ENCODE measurements around the gene PNN. TPM values are rescaled to one million over a fixed set of nuclear protein-coding genes. Genes with fewer than 3 reads are reported as not detected.

The PNN gene
- total and polyA plus RNA-seq, 2 of the 8 experiments (the other 6 are each of a cell fraction or from before 2014, with no cell fraction given) = 27.5 to 121 TPM

DNA sequence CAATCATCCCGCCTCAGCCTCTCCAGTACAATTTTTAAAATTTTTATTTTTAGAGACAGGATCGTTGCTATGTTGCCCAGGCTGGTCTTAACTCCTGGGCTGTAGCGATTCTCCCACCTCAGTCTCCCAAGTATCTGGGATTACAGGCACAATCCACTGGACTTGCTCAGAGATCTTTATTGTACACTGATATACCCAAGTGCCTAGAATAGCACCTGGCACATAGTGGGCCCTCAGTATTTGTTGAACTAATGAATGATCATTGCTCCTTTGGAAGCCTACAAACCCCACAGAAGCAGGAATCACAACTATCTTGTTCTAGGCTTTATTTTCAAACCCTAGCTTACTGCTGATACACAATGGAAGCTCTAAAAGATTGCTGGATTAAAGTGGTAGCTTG lies 1.9 kb upstream of the PNN start:
- Histone ChIP-seq H4K20me1 (replicated peaks in 1 of 2; ENCODE audit: control insufficient read depth in 1 of 2, insufficient read depth in 2 of 2, low read length in 2 of 2) (peaks cover 0 to 2% of the 10 kb centered on the region in 2 experiments), H3K56ac (replicated peaks; ENCODE audit: insufficient read length, low read depth, low read length) (no peak overlapping the region), H2BK15ac (ENCODE audit: low read length) (no peak overlapping the region), H4K91ac (replicated peaks; ENCODE audit: insufficient read length, low read length) (no peak overlapping the region), H2AK5ac (ENCODE audit: low read depth, low read length) (no peak overlapping the region), H2BK20ac (ENCODE audit: low read length) (no peak overlapping the region), H3K79me1 (ENCODE audit: low read depth, low read length) (peaks cover 3% of the 10 kb centered on the region; the same call in 1 of the 2 replicates), H3K4me2 (ENCODE audit: insufficient read depth in 1 of 2, low read depth in 2 of 2, low read length in 2 of 2) (no peak overlapping the region), H2BK12ac (ENCODE audit: low read depth, low read length) (no peak overlapping the region), H4K5ac (ENCODE audit: insufficient read length, low read depth, low read length) (no peak overlapping the region), H3K79me2 (ENCODE audit: control insufficient read depth in 1 of 2, insufficient read depth in 2 of 2, low read length in 2 of 2) (peaks cover 8 to 47% of the 10 kb centered on the region in 2 experiments), H2BK120ac (replicated peaks; ENCODE audit: low read depth, low read length) (no peak overlapping the region), H3K36me3 (ENCODE audit: control insufficient read depth in 2 of 4, insufficient read depth in 4 of 4, low read length in 3 of 4) (peaks cover 12 to 25% (median 18%) of the 10 kb centered on the region in 4 experiments), H3K27ac (ENCODE audit: low read depth, low read length) (no peak overlapping the region), H3K23ac (ENCODE audit: insufficient read length) (no peak overlapping the region), H3K9ac (replicated peaks in 1 of 4; ENCODE audit: extremely low read depth in 1 of 4, low read depth in 3 of 4, low read length in 3 of 4) (no peak overlapping the region), H2BK5ac (ENCODE audit: low read depth, low read length) (no peak overlapping the region), H3K4ac (replicated peaks; ENCODE audit: insufficient read length, low read depth, low read length) (no peak overlapping the region), H3K27me3 (replicated peaks in 1 of 4; ENCODE audit: control insufficient read depth in 3 of 4, extremely low read depth in 1 of 4, insufficient read depth in 3 of 4, low read length in 3 of 4) (no peaks in the 10 kb centered on the region), H3K14ac (ENCODE audit: insufficient read length) (no peak overlapping the region), H3K18ac (ENCODE audit: extremely low read depth, low read length) (no peak overlapping the region), H3K4me1 (replicated peaks in 1 of 4; ENCODE audit: control insufficient read depth in 3 of 4, insufficient read depth in 4 of 4, low read length in 3 of 4) (peaks cover 3 to 6% (median 5%) of the 10 kb centered on the region in 4 experiments; a peak in 6 of 7 replicates), H3K4me3 (ENCODE audit: extremely low read depth in 1 of 4, insufficient read depth in 2 of 4, low read depth in 3 of 4, low read length in 4 of 4) (no peak overlapping the region), H4K8ac (ENCODE audit: extremely low read depth, insufficient read depth, low read length) (no peak overlapping the region), H2AFZ (ENCODE audit: low read length) (no peak overlapping the region), H3K9me3 (ENCODE audit: insufficient read depth in 2 of 2, low read depth in 1 of 2, low read length in 1 of 2) (no peaks in the 10 kb centered on the region), H3K23me2 (ENCODE audit: low read depth, low read length) (peaks cover 6% of the 10 kb centered on the region; the same call in 1 of the 2 replicates)
- WGBS, 2 experiments (ENCODE audit: extremely low coverage in 1 of 2, insufficient coverage in 1 of 2, insufficient read length in 1 of 2, insufficient replicate concordance in 2 of 2, low coverage in 1 of 2, low lambda C conversion rate in 2 of 2, missing lambda C conversion rate in 1 of 2) = 87% methylated on average over 3 of the region's 3 CpGs; no CpG with 5 or more reads in 1 of the 2 experiments
- DNase-seq (ENCODE audit: low read depth in 1 of 2, low spot score in 2 of 2) (no peak), FAIRE-seq (no peak)
- TF ChIP-seq GTF2F1 (IDR thresholded peaks at IDR 0.05; ENCODE audit: borderline replicate concordance, low read depth, low read length) (no peak), BACH1 (IDR thresholded peaks at IDR 0.05; ENCODE audit: low read length) (no peak), YY1 (IDR thresholded peaks at IDR 0.05; ENCODE audit: low read depth, low read length) (no peak)
- ChIA-PET POLR2A (ENCODE audit: partially characterized antibody) (interaction anchor here (0.8 to 6.6 kb wide), 7 partner anchors 11 to 94 kb away, joined by 3 to 219 read pairs (median 4); partner anchors contain the start of gene SEC23A), CTCF (ENCODE audit: partially characterized antibody) (no interaction called here)
